ENCODE measurements around the gene TMEM117. TPM values are rescaled to one million over a fixed set of nuclear protein-coding genes. Genes with fewer than 3 reads are reported as not detected.

The TMEM117 gene
- polyA plus RNA-seq, 1 donor from 2014 or later, result 1.7 TPM

Other genes with a start within 250 kb of the TMEM117 start
- gene PUS7L, start 77.3 kb upstream of the TMEM117 start, polyA plus RNA-seq (ENCODE audit: insufficient read depth, low read depth, low replicate concordance), result 0.61 TPM
- 5.2 TPM for gene IRAK4, start 77.1 kb upstream of the TMEM117 start, polyA plus RNA-seq (ENCODE audit: insufficient read depth, low read depth, low replicate concordance)
- gene TWF1, start 29.8 kb upstream of the TMEM117 start, polyA plus RNA-seq (ENCODE audit: insufficient read depth, low read depth, low replicate concordance), result 11.3 TPM